H1 (cell line): ENCODE measurements around the gene ZNF282.

Experiments
- EGR1 ChIP-seq: IDR thresholded peaks from 2 replicates; pipeline ENCODE4 v1.6.1; 2011; ENCODE audit warnings: low read depth, low read length, borderline replicate concordance
- EP300 ChIP-seq, 2 experiments: IDR thresholded peaks; 1 replicate in 1 of 2; 2 replicates in 1 of 2; pipeline ENCODE4 v1.6.1; 2011 to 2012; ENCODE audit warnings: low read depth in 2 of 2, low read length in 2 of 2, mild to moderate bottlenecking in 2 of 2, borderline replicate concordance in 1 of 2, inconsistent platforms in 1 of 2, moderate library complexity in 1 of 2
- HDAC6 ChIP-seq: IDR thresholded peaks from one replicate; pipeline ENCODE4 v1.7.1; 2012; ENCODE audit warnings: low read depth, mild to moderate bottlenecking, inconsistent platforms, low read length, moderate library complexity
- RFX5 ChIP-seq: IDR thresholded peaks from 2 replicates; pipeline ENCODE4 v1.6.1; 2011; ENCODE audit warnings: low read depth, low read length, improper control_type of control experiment, borderline replicate concordance
- SIN3A ChIP-seq, 2 experiments: IDR thresholded peaks in 1 of 2; conservative IDR thresholded peaks in 1 of 2; 2 replicates each; pipeline ENCODE4 v1.6.1; 2011 to 2012; ENCODE audit warnings: low read length in 2 of 2, improper control_type of control experiment in 1 of 2, low read depth in 1 of 2, mild to moderate bottlenecking in 1 of 2
- SP2 ChIP-seq: IDR thresholded peaks from 2 replicates; pipeline ENCODE4 v1.6.1; 2012; ENCODE audit warnings: mild to moderate bottlenecking, low read length, inconsistent platforms
- SUZ12 ChIP-seq: fragments of 200-600 bp; sonication (generic); IDR thresholded peaks from 2 replicates; pipeline ENCODE4 v1.6.1; 2012; ENCODE audit warnings: mild to moderate bottlenecking, inconsistent platforms, low read length, moderate library complexity, mixed read lengths
- TF ChIP-seq, protein P1 (sequence below): IDR thresholded peaks from 2 replicates; pipeline ENCODE4 v1.6.1; 2011; ENCODE audit warnings: low read length, improper control_type of control experiment
- TF ChIP-seq, protein P2 (sequence below): IDR thresholded peaks from 2 replicates; pipeline ENCODE4 v1.6.1; 2011; ENCODE audit warnings: low read depth, mild to moderate bottlenecking, low read length; ENCODE audit not compliant: insufficient read depth
- TF ChIP-seq, protein P3 (sequence below), 3 experiments: IDR thresholded peaks; 1 replicate in 2 of 3; 2 replicates in 1 of 3; pipeline versions ENCODE4 v1.5.1 to v1.6.1; 2011; ENCODE audit warnings: low read length in 3 of 3, mild to moderate bottlenecking in 3 of 3, inconsistent platforms in 2 of 3, low read depth in 1 of 3, moderate library complexity in 1 of 3; ENCODE audit not compliant: insufficient read depth in 1 of 3; ENCODE audit errors: control extremely low read depth in 1 of 3

DNA sequence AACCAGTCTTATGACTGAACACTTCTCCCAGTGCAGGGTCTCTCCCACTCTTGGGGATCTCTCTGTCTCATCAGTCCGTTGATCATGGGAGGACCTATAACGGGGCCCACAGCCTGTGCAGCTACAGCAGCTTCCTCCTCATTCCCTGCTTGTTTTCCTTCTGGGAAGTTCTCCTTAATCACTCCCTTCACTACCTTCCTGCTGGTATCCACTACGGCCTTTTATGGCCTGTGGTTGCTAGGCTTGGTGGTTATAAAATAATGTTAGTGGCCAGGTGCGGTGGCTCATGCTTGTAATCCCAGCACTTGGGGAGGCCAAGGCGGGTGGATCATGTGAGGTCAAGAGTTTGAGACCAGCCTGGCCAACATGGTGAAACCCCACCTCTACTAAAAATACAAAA is 3.5 kb upstream of the ZNF282 start:
- TF ChIP-seq EP300 (IDR thresholded peaks at IDR 0.05; ENCODE audit: borderline replicate concordance in 1 of 2, low read depth in 2 of 2, low read length in 2 of 2), result no peak
- TF ChIP-seq, protein P1, sequence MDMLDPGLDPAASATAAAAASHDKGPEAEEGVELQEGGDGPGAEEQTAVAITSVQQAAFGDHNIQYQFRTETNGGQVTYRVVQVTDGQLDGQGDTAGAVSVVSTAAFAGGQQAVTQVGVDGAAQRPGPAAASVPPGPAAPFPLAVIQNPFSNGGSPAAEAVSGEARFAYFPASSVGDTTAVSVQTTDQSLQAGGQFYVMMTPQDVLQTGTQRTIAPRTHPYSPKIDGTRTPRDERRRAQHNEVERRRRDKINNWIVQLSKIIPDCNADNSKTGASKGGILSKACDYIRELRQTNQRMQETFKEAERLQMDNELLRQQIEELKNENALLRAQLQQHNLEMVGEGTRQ, result no peak
- no peak for TF ChIP-seq RFX5
- TF ChIP-seq, protein P2, sequence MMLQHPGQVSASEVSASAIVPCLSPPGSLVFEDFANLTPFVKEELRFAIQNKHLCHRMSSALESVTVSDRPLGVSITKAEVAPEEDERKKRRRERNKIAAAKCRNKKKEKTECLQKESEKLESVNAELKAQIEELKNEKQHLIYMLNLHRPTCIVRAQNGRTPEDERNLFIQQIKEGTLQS, result no peak
- TF ChIP-seq SP2, result no peak
- no peak for TF ChIP-seq HDAC6
- TF ChIP-seq EGR1, result no peak
- TF ChIP-seq SIN3A (conservative IDR thresholded peaks at IDR 0.05 in 1 of 2, IDR thresholded peaks at IDR 0.05 in 1 of 2; ENCODE audit: low read depth in 1 of 2, low read length in 2 of 2), result no peak
- TF ChIP-seq, protein P3, sequence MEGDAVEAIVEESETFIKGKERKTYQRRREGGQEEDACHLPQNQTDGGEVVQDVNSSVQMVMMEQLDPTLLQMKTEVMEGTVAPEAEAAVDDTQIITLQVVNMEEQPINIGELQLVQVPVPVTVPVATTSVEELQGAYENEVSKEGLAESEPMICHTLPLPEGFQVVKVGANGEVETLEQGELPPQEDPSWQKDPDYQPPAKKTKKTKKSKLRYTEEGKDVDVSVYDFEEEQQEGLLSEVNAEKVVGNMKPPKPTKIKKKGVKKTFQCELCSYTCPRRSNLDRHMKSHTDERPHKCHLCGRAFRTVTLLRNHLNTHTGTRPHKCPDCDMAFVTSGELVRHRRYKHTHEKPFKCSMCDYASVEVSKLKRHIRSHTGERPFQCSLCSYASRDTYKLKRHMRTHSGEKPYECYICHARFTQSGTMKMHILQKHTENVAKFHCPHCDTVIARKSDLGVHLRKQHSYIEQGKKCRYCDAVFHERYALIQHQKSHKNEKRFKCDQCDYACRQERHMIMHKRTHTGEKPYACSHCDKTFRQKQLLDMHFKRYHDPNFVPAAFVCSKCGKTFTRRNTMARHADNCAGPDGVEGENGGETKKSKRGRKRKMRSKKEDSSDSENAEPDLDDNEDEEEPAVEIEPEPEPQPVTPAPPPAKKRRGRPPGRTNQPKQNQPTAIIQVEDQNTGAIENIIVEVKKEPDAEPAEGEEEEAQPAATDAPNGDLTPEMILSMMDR (IDR thresholded peaks at IDR 0.05; ENCODE audit: control extremely low read depth in 1 of 3, insufficient read depth in 1 of 3, low read depth in 1 of 3, low read length in 3 of 3), result no peak
- TF ChIP-seq SUZ12, result no peak
